Measurements from ENCODE around the gene PRODH2. TPM values are rescaled to one million over a fixed set of nuclear protein-coding genes. Genes with fewer than 3 reads are reported as not detected.

PRODH2 gene
- total and polyA plus RNA-seq, 2 of the 13 experiments (the other 11 are each of a cell fraction or from before 2014, with no cell fraction given) = 86.7 to 118 TPM

GRCh38 chr19:35783469-35784434 is 28.9 kb downstream of the PRODH2 start (continued):
- peak; percentile 49 for TF ChIP-seq ZNF687 (CRISPR knock-in tag; IDR thresholded peaks at IDR 0.05)
- no peak for TF ChIP-seq ZNF816 (CRISPR knock-in tag; IDR thresholded peaks at IDR 0.05; ENCODE audit: borderline replicate concordance)
- TF ChIP-seq ZKSCAN5 (CRISPR knock-in tag; IDR thresholded peaks at IDR 0.05) = peak; percentile 70; the same call in 1 of the 2 replicates
- peak; percentile 50 for TF ChIP-seq HNF4A (CRISPR knock-in tag; IDR thresholded peaks at IDR 0.05)
- peak; percentile 56 for TF ChIP-seq STAG1 (CRISPR knock-in tag; IDR thresholded peaks at IDR 0.05)
- TF ChIP-seq ZNF780A (CRISPR knock-in tag; IDR thresholded peaks at IDR 0.05) = no peak
- TF ChIP-seq CENPBD1 (CRISPR knock-in tag; IDR thresholded peaks at IDR 0.05; ENCODE audit: borderline replicate concordance, low read depth) = no peak
- TF ChIP-seq, protein P1, sequence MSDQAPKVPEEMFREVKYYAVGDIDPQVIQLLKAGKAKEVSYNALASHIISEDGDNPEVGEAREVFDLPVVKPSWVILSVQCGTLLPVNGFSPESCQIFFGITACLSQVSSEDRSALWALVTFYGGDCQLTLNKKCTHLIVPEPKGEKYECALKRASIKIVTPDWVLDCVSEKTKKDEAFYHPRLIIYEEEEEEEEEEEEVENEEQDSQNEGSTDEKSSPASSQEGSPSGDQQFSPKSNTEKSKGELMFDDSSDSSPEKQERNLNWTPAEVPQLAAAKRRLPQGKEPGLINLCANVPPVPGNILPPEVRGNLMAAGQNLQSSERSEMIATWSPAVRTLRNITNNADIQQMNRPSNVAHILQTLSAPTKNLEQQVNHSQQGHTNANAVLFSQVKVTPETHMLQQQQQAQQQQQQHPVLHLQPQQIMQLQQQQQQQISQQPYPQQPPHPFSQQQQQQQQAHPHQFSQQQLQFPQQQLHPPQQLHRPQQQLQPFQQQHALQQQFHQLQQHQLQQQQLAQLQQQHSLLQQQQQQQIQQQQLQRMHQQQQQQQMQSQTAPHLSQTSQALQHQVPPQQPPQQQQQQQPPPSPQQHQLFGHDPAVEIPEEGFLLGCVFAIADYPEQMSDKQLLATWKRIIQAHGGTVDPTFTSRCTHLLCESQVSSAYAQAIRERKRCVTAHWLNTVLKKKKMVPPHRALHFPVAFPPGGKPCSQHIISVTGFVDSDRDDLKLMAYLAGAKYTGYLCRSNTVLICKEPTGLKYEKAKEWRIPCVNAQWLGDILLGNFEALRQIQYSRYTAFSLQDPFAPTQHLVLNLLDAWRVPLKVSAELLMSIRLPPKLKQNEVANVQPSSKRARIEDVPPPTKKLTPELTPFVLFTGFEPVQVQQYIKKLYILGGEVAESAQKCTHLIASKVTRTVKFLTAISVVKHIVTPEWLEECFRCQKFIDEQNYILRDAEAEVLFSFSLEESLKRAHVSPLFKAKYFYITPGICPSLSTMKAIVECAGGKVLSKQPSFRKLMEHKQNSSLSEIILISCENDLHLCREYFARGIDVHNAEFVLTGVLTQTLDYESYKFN (CRISPR knock-in tag; conservative IDR thresholded peaks at IDR 0.05) = peak; percentile 38; the same call in 1 of the 2 replicates
- no peak for TF ChIP-seq CHCHD3 (CRISPR knock-in tag; IDR thresholded peaks at IDR 0.05)
